HepG2 (cell line): ENCODE results near the gene DOCK3. TPM values are rescaled to one million over a fixed set of nuclear protein-coding genes. Genes with fewer than 3 reads are reported as not detected.

Source experiments
- ATAC-seq: fragments of 200-7000 bp; cut with Tn5 transposase; 3 replicates; pipeline ENCODE4 v1.9.1; 2020; ENCODE audit warnings: mild to moderate bottlenecking, moderate library complexity
- BruUV-seq: library from RNA; stranded (reverse); fragments of 400-500 nt; replicated peaks from 2 replicates; lab custom pipeline; 2021; lab: Mats Ljungman, UMichigan
- CTCF ChIA-PET: fragments of 300-600 bp; formaldehyde crosslinking; extraction: SDS; loops from one replicate; lab custom pipeline; 2021; ENCODE audit warnings: low total read pairs, inconsistent platforms, low intra/inter-chr PET ratio; lab: Yijun Ruan, JAX
- POLR2A ChIA-PET: fragments of 350-600 bp; sonication (Branson Sonifier 250); formaldehyde crosslinking; loops from one replicate; lab custom pipeline; 2020; ENCODE audit warnings: antibody characterized with exemption, inconsistent platforms; lab: Yijun Ruan, JAX
- DNase-seq: peaks from one replicate; pipeline ENCODE4 v3.0.0-alpha.2; 2015; ENCODE audit warnings: low spot score
- FAIRE-seq: peaks from 3 replicates; lab custom pipeline; 2011; peaks lifted over from hg19 to GRCh38; lab: Jason Lieb, UNC
- H2AFZ ChIP-seq: one replicate; pipeline ENCODE4 v1.6.1; 2011; ENCODE audit warnings: low read length, inconsistent platforms
- H3K27ac ChIP-seq: fragments of 300-600 bp; 3 replicates; pipeline ENCODE4 v1.8.0; 2011; ENCODE audit warnings: mixed run types, mild to moderate bottlenecking, mixed read lengths, low read length, inconsistent platforms; ENCODE audit not compliant: insufficient read depth; ENCODE audit errors: extremely low read length
- H3K27me3 ChIP-seq, 2 experiments: fragments of 200-600 bp in 1 of 2; 2 replicates in 1 of 2; 3 replicates in 1 of 2; pipeline versions ENCODE4 v1.6.0 to v1.8.0; 2011; ENCODE audit warnings: low read length in 2 of 2, mild to moderate bottlenecking in 2 of 2, moderate library complexity in 2 of 2, inconsistent platforms in 1 of 2; ENCODE audit not compliant: insufficient read depth in 2 of 2, control insufficient read depth in 1 of 2
- H3K36me3 ChIP-seq, 2 experiments: fragments of 200-600 bp in 1 of 2; replicated peaks in 1 of 2; 2 replicates in 1 of 2; 3 replicates in 1 of 2; pipeline versions ENCODE4 v1.5.1 to v1.8.0; 2011; ENCODE audit warnings: low read length in 2 of 2, inconsistent platforms in 1 of 2; ENCODE audit not compliant: insufficient read depth in 2 of 2, control insufficient read depth in 1 of 2
- H3K4me1 ChIP-seq: 2 replicates; pipeline ENCODE4 v1.5.1; 2012; ENCODE audit warnings: low read length, inconsistent platforms; ENCODE audit not compliant: insufficient read depth
- H3K4me2 ChIP-seq: 2 replicates; pipeline ENCODE4 v1.6.0; 2011; ENCODE audit warnings: low read depth, low read length, inconsistent platforms
- H3K4me3 ChIP-seq, 3 experiments: fragments of 200-600 bp in 1 of 3; sonication (generic), shearing (Covaris generic) in 1 of 3; replicated peaks in 1 of 3; 2 replicates each; pipeline ENCODE4 v1.5.1; 2011 to 2016; ENCODE audit warnings: low read length in 3 of 3, inconsistent platforms in 2 of 3, low read depth in 2 of 3, mild to moderate bottlenecking in 2 of 3, control low read depth in 1 of 3, mixed read lengths in 1 of 3; ENCODE audit not compliant: insufficient read depth in 1 of 3
- H3K79me2 ChIP-seq: one replicate; pipeline ENCODE4 v1.6.1; 2011; ENCODE audit warnings: low read length, inconsistent platforms; ENCODE audit not compliant: insufficient read depth
- H3K9ac ChIP-seq: 2 replicates; pipeline ENCODE4 v1.6.0; 2011; ENCODE audit warnings: mild to moderate bottlenecking, low read depth, low read length, inconsistent platforms; ENCODE audit not compliant: insufficient read depth
- H3K9me3 ChIP-seq: 2 replicates; pipeline ENCODE4 v1.5.1; 2012; ENCODE audit warnings: mild to moderate bottlenecking, low read length
- H4K20me1 ChIP-seq: 2 replicates; pipeline ENCODE4 v1.6.0; 2011; ENCODE audit warnings: inconsistent platforms, mild to moderate bottlenecking, low read length, moderate library complexity; ENCODE audit not compliant: insufficient read depth
- ETV5 ChIP-seq: IDR thresholded peaks from 2 replicates; pipeline ENCODE4 v1.6.1; 2018; ENCODE audit warnings: missing biosample characterization, missing genetic modification reagents, inconsistent platforms, borderline replicate concordance
- HNRNPK ChIP-seq: fragments of 200-400 bp; formaldehyde crosslinking; IDR thresholded peaks from 2 replicates; pipeline ENCODE4 v1.6.1; 2018; ENCODE audit warnings: low read length, low read depth, moderate library complexity, mild to moderate bottlenecking; ENCODE audit not compliant: poor library complexity, severe bottlenecking
- MIXL1 ChIP-seq: IDR thresholded peaks from 2 replicates; pipeline ENCODE4 v1.6.1; 2016
- NR2C2 ChIP-seq: sonication (generic); formaldehyde crosslinking; IDR thresholded peaks from 2 replicates; pipeline ENCODE4 v1.4.0; 2020; ENCODE audit warnings: missing genetic modification reagents, mild to moderate bottlenecking, moderate library complexity, borderline replicate concordance
- RFXAP ChIP-seq: sonication (generic); formaldehyde crosslinking; IDR thresholded peaks from 2 replicates; pipeline ENCODE4 v1.4.0; 2020; ENCODE audit warnings: missing genetic modification reagents, borderline replicate concordance
- SP4 ChIP-seq: sonication (generic); formaldehyde crosslinking; IDR thresholded peaks from 2 replicates; pipeline ENCODE4 v1.8.1; 2023; ENCODE audit warnings: mild to moderate bottlenecking, missing genetic modification reagents
- YY1 ChIP-seq: IDR thresholded peaks from 2 replicates; pipeline ENCODE4 v1.6.1; 2011; ENCODE audit warnings: low read length, low read depth, moderate library complexity, mild to moderate bottlenecking; ENCODE audit not compliant: insufficient read depth, insufficient replicate concordance
- ZNF264 ChIP-seq: sonication (generic); formaldehyde crosslinking; IDR thresholded peaks from 2 replicates; pipeline ENCODE4 v1.4.0; 2020; ENCODE audit warnings: missing genetic modification reagents
- ZNF761 ChIP-seq: sonication (generic); formaldehyde crosslinking; conservative IDR thresholded peaks from 2 replicates; pipeline ENCODE4 v1.4.0; 2020; ENCODE audit warnings: mild to moderate bottlenecking, missing genetic modification reagents
- WGBS: methylation state at CpG from one replicate; pipeline ENCODE4 v1.1.6; 2017; ENCODE audit warnings: low lambda C conversion rate; 5-methylcytosine and 5-hydroxymethylcytosine counted together
- in situ Hi-C: cut with HindIII; loops from 2 replicates; pipeline ENCODE4 v1.10.0; 2017; ENCODE audit warnings: low pct_unique_long_range_greater_than_20kb; ENCODE audit not compliant: extremely low pct_ligation_motif_present
- intact Hi-C: fragments of 100-400 bp; cut with micrococcal nuclease; formaldehyde crosslinking; loops from one replicate; pipeline ENCODE4 v1.10.0; 2022; ENCODE audit not compliant: unreplicated experiment
- polyA plus RNA-seq, 8 experiments: library from polyadenylated mRNA; depleted of rRNA in 3 of 8; stranded (reverse) in 7 of 8; unstranded in 1 of 8; fragments of >200 nt; fragmentation: Illumina TruSeq in 4 of 8; extraction: Trizol in 4 of 8; gene quantifications; 2 replicates each; pipeline versions ENCODE4 v1.2.1 to v1.2.3, GENCODE V29; 2011 to 2016; ENCODE audit warnings: low read depth in 4 of 8, missing spikeins in 1 of 8, mixed read lengths in 1 of 8; ENCODE audit not compliant: insufficient read depth in 1 of 8
- total RNA-seq, 5 experiments: library from RNA; depleted of rRNA; stranded (reverse); fragments of >200 nt; fragmentation: Illumina TruSeq; extraction: Trizol; gene quantifications; 2 replicates each; pipeline ENCODE4 v1.2.3, GENCODE V29; 2016; ENCODE audit warnings: low read depth in 1 of 5
- TF ChIP-seq, protein P1 (sequence below): sonication (generic); formaldehyde crosslinking; IDR thresholded peaks from 2 replicates; pipeline ENCODE4 v1.4.0; 2020; ENCODE audit warnings: low read depth, mild to moderate bottlenecking, missing genetic modification reagents
- TF ChIP-seq, protein P2 (sequence below): IDR thresholded peaks from 2 replicates; pipeline ENCODE4 v1.6.1; 2016
- TF ChIP-seq, protein P3 (sequence below): IDR thresholded peaks from 2 replicates; pipeline ENCODE4 v1.4.0; 2020; ENCODE audit warnings: mild to moderate bottlenecking, missing genetic modification reagents

DOCK3 gene
- total and polyA plus RNA-seq, 2 of the 13 experiments (the other 11 are each of a cell fraction or from before 2014, with no cell fraction given): not detected

DNA sequence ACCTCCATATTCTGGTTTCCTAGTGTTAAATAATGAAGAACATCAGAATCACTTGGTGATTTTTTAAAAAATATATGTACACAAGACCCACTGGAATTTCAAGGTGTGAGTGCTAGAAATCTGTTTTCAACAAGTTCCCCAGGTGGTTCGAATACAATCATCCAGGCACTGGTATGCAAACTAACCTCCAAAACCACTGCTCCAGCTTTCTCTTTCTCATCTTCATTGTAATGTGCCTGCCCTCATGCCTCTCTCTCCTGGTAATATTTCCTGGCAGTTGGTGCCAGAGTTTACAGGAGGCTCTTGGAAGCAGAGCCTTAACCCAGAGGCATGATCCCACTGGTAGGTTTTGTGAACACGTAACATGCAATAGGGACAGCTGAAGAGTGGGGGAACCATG is 547.2 kb downstream of the DOCK3 start:
- Histone ChIP-seq H2AFZ (no peak overlapping the region), H3K4me1 (no peaks in the 10 kb centered on the region)

DNA sequence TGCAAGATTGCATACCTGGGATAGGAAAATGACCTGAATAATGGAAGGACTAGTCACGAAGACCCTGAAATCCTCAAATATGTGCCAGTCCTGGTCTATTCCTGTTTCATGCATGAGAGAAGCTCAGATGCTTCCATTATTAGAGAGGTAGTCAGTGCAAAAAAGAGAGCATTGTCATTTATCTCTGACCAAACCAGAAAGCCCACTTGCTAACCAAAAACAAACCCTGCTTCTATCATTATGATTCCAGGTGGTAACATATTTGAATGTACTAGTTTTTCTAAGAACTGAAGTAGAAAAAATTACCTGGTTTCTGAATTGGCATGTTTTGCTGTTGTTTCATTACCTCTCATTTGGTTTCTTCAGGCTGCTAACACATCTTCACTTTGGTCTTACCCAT is 549.6 kb downstream of the DOCK3 start:
- WGBS: 0% methylated on average over 1 of the region's 1 CpG
- Histone ChIP-seq H3K27me3 (no peaks in the 10 kb centered on the region), H2AFZ (no peak overlapping the region), H3K36me3 (no peaks in the 10 kb centered on the region), H3K9ac (no peak overlapping the region), H3K4me1 (no peaks in the 10 kb centered on the region), H3K4me3 (no peak overlapping the region), H3K27ac (no peak overlapping the region), H3K79me2 (no peaks in the 10 kb centered on the region), H4K20me1 (no peaks in the 10 kb centered on the region), H3K4me2 (no peak overlapping the region), H3K9me3 (no peaks in the 10 kb centered on the region)
- ATAC-seq (no peak), DNase-seq (no peak), FAIRE-seq (no peak)
- CTCF ChIA-PET: no interaction called here
- intact Hi-C loops: no loop called here
- no TSS peak for BruUV-seq
- POLR2A ChIA-PET: no interaction called here
- in situ Hi-C loops: no loop called here
- no peak for TF ChIP-seq ZNF761
- TF ChIP-seq, protein P1, sequence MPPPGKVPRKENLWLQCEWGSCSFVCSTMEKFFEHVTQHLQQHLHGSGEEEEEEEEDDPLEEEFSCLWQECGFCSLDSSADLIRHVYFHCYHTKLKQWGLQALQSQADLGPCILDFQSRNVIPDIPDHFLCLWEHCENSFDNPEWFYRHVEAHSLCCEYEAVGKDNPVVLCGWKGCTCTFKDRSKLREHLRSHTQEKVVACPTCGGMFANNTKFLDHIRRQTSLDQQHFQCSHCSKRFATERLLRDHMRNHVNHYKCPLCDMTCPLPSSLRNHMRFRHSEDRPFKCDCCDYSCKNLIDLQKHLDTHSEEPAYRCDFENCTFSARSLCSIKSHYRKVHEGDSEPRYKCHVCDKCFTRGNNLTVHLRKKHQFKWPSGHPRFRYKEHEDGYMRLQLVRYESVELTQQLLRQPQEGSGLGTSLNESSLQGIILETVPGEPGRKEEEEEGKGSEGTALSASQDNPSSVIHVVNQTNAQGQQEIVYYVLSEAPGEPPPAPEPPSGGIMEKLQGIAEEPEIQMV (CRISPR knock-in tag): no peak
- TF ChIP-seq RFXAP (CRISPR knock-in tag): no peak
- no peak for TF ChIP-seq ZNF264 (CRISPR knock-in tag)
- no peak for TF ChIP-seq ETV5 (CRISPR knock-in tag)
- no peak for TF ChIP-seq MIXL1 (CRISPR knock-in tag)
- no peak for TF ChIP-seq NR2C2 (CRISPR knock-in tag)
- TF ChIP-seq, protein P2, sequence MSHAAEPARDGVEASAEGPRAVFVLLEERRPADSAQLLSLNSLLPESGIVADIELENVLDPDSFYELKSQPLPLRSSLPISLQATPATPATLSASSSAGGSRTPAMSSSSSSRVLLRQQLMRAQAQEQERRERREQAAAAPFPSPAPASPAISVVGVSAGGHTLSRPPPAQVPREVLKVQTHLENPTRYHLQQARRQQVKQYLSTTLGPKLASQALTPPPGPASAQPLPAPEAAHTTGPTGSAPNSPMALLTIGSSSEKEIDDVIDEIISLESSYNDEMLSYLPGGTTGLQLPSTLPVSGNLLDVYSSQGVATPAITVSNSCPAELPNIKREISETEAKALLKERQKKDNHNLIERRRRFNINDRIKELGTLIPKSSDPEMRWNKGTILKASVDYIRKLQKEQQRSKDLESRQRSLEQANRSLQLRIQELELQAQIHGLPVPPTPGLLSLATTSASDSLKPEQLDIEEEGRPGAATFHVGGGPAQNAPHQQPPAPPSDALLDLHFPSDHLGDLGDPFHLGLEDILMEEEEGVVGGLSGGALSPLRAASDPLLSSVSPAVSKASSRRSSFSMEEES (CRISPR knock-in tag): no peak
- no peak for TF ChIP-seq HNRNPK
- TF ChIP-seq, protein P3, sequence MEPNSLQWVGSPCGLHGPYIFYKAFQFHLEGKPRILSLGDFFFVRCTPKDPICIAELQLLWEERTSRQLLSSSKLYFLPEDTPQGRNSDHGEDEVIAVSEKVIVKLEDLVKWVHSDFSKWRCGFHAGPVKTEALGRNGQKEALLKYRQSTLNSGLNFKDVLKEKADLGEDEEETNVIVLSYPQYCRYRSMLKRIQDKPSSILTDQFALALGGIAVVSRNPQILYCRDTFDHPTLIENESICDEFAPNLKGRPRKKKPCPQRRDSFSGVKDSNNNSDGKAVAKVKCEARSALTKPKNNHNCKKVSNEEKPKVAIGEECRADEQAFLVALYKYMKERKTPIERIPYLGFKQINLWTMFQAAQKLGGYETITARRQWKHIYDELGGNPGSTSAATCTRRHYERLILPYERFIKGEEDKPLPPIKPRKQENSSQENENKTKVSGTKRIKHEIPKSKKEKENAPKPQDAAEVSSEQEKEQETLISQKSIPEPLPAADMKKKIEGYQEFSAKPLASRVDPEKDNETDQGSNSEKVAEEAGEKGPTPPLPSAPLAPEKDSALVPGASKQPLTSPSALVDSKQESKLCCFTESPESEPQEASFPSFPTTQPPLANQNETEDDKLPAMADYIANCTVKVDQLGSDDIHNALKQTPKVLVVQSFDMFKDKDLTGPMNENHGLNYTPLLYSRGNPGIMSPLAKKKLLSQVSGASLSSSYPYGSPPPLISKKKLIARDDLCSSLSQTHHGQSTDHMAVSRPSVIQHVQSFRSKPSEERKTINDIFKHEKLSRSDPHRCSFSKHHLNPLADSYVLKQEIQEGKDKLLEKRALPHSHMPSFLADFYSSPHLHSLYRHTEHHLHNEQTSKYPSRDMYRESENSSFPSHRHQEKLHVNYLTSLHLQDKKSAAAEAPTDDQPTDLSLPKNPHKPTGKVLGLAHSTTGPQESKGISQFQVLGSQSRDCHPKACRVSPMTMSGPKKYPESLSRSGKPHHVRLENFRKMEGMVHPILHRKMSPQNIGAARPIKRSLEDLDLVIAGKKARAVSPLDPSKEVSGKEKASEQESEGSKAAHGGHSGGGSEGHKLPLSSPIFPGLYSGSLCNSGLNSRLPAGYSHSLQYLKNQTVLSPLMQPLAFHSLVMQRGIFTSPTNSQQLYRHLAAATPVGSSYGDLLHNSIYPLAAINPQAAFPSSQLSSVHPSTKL (CRISPR knock-in tag): no peak
- no peak for TF ChIP-seq YY1

More for the DNA sequence above, 547.2 kb downstream of the DOCK3 start:
- POLR2A ChIA-PET: no interaction called here
- CTCF ChIA-PET: no interaction called here
- H3K4me2 ChIP-seq: no peak overlapping the region
- WGBS: 29% methylated on average over 2 of the region's 2 CpGs
- no peak overlapping the region for H3K9ac ChIP-seq
- H3K36me3 ChIP-seq: no peaks in the 10 kb centered on the region
- no peaks in the 10 kb centered on the region for H4K20me1 ChIP-seq
- H3K79me2 ChIP-seq: no peaks in the 10 kb centered on the region
- in situ Hi-C loops (no loop called here), intact Hi-C loops (no loop called here)
- no peaks in the 10 kb centered on the region for H3K9me3 ChIP-seq
- no peaks in the 10 kb centered on the region for H3K27me3 ChIP-seq
- no peak for FAIRE-seq
- no peak for TF ChIP-seq SP4 (CRISPR knock-in tag)
- TF ChIP-seq, all 625 proteins: peak for 0
- no peak overlapping the region for H3K27ac ChIP-seq
- ATAC-seq (no peak), DNase-seq (no peak)
- BruUV-seq: no TSS peak
- no peak overlapping the region for H3K4me3 ChIP-seq
